HG02884 (cell line): ENCODE results near the gene PCYOX1L.

Experiments used
- ATAC-seq: cut with Tn5 transposase; IDR thresholded peaks from one replicate; pipeline ENCODE4 v1.9.1; 2021; ENCODE audit warnings: mild to moderate bottlenecking, moderate library complexity; ENCODE audit not compliant: unreplicated experiment

PCYOX1L gene

DNA sequence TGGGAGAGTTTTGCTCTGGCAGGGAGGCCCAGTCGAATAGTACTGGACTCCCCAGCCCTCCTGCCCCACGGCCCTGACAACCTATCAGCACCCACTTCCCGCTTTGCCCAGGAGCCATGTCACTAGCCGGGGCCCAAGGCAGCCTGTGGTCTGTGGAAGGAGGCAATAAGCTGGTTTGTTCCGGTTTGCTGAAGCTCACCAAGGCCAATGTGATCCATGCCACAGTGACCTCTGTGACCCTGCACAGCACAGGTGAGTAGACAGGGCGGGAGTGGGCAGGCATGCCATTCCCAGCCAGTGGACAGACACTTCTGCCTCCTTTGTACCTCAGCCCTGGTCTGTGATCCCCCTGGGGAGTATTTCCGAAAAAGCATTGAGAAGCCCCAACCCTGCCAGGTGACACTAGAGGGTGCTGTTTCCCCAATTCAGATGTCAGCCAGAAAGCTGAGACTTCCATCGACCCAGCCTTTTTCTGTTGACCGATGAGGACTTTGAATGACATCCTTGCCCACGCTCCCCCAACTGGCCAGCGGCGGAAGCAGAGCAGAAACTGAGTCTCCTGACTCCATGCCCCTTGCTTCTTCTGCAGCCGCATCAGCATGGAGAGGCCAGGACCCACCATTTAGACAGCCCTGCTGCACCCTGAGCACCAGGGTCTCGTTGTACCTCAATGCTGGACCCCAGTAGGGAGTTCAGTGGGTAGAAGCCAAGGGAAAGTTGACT is 9.6 kb downstream of the PCYOX1L start:
- peak; percentile 74 for ATAC-seq

DNA sequence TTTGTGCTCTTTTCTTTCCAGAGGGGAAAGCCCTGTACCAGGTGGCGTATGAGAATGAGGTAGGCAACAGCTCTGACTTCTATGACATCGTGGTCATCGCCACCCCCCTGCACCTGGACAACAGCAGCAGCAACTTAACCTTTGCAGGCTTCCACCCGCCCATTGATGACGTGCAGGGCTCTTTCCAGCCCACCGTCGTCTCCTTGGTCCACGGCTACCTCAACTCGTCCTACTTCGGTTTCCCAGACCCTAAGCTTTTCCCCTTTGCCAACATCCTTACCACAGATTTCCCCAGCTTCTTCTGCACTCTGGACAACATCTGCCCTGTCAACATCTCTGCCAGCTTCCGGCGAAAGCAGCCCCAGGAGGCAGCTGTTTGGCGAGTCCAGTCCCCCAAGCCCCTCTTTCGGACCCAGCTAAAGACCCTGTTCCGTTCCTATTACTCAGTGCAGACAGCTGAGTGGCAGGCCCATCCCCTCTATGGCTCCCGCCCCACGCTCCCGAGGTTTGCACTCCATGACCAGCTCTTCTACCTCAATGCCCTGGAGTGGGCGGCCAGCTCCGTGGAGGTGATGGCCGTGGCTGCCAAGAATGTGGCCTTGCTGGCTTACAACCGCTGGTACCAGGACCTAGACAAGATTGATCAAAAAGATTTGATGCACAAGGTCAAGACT is 10.3 kb downstream of the PCYOX1L start:
- no peak for ATAC-seq

DNA sequence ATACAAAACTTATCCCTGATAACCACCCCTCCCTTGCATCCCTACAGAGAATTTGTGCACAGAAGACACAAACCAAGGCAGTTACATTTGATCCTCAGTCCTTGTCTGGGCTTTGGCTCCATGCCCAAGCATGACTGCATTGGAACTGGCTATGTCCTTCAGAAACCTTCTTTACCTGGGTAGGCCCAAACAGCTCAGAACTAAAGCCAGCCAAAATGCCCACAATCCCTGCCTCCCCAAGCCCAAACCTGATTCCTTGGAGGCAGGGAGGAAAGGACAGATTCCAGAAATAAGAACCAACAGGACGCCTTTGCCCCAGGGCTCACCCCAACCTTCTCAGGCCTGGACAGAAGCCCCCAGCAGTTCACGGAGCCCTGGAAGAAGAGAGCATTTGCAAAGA is 13.0 kb downstream of the PCYOX1L start:
- ATAC-seq: no peak

DNA sequence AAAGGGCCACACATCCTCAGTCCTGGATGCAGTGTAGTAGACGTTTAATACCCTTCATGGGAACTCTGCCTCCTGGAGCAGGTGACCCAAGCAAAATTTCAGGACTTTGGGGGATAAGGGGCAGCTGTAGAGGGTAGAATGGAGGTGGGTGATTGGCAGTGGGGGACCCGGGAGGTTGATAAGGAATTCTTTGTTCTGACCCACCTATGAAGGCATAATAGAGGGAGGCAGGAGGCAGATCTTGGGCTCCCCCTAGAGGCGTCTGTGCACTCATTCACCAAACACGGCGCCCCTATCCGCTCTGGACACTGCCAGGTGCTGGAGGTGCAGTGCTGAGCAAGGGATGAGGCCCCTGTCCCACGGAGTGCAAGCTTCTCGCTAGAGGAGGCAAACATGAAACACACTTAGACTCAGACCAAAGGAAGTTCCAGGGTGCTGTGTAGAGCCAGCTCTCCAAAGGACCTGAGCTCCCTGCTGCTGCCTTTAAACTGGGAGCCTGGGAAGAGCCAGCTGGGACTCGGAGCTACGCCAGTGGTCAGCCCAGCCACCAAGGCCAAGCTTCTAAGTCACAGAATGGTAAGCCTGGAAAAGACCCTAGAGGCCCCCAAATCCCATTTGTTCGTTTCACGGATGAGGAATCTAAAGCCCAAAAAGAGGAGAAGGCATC is 13.6 kb downstream of the PCYOX1L start:
- peak; percentile 84 for ATAC-seq

DNA sequence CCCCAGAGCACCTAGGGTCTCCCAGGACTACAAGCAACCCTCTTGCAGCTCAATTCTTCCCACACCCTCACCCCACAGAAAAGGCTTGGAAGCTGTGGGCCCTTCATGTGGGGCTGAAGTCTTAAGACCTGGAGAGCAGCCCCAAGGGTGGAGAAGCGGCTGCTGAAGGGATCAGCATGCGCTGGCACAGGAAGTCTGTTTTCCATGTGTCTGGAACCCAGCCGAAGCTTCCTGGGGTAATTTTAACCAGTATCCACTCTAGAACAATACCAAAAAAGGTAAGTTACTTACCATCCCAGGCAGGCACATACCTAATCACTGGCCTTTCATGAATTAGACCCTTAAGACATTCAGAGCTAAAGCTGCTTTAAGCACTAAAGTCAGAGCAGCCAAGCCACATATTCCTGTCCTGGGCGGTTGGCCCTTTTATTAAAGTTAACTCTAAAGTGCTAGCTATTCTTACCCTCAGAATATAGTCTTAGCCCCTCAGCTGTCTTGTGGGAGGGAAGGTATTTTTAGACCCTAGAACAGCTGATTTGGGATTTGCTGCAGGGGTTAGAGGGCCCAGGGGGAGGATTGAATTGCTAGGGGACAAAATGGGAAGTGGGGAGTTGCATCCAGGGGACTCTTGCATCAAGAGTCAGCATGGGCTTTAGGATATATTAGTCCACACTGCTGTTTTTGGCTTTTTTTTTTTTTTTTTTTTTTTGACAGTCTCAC is 14.4 kb downstream of the PCYOX1L start:
- ATAC-seq: no peak

DNA sequence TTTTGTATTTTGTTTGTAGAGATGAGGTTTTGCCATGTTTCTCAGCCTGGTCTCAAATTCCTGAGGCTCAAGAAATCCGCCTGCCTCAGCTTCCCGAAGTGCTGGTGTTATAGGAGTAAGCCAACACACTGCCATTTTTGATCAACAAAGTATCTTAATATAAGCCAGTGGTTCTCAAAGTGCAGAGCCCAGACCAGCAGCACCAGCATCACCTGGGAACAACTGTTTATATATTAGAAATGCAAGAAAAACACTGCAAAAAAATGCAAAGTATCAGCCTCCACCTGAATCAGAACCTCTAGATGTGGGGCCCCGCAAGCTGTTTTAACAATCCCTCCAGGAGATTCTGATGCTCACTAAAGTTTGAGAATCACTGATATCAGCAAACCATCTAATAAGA is 15.1 kb downstream of the PCYOX1L start:
- ATAC-seq: no peak

DNA sequence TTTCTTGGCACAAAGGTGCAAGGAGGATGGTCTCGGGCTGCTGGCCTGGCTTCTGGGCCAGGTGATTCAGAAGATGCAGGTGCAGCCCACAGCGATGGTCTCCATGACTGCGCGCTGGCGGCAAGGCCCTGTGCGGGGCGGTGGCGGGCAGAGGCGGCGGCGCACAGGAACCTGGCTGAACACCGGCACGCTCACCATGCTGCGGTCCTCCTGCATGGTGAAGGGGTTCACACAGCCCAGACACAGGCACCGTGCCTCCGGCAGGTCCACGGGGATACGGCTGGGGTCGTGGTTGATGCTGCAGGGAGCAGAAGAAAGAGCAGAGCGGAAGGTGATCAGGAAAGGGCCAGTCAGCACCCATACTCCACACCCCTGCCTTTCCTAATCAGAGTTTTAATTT is 16.5 kb downstream of the PCYOX1L start:
- no peak for ATAC-seq

DNA sequence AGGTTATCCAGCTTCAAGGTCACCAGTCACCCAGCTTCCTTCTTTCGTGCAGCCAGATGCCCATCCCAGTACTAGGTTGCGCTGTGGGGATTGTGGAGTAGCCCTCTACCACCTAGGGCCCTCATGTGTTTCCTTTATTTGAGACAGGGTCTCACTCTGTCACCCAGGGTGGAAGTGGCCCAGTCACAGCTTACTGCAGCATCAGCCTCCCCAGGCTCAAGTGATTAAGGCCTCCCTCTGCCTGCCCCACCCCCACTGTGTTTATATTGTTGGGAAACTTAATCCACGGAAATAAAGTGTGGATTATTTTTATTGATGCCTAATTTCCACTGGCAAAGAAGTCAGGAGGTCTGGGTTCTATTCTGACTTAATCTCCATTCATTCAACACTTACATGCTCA is 17.0 kb downstream of the PCYOX1L start:
- ATAC-seq: no peak

DNA sequence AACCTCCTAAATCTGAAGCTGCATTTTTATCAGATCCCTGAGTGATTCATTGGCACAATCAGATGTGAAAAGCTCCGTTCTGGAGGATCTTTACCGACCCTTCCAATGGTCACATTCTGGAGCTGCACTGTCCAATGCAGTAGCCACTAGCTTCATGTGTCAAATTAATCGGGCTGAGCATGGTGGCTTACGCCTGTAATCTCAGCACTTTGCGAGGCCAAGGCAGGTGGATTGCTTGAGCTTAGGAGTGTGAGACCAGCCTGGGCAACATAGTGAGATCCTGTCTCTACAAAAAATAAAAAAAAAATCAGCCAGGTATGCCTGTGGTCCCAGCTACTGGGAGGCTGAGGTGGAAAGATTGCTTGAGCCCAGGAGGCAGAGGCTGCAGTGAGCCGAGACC is 17.6 kb downstream of the PCYOX1L start:
- ATAC-seq: no peak

DNA sequence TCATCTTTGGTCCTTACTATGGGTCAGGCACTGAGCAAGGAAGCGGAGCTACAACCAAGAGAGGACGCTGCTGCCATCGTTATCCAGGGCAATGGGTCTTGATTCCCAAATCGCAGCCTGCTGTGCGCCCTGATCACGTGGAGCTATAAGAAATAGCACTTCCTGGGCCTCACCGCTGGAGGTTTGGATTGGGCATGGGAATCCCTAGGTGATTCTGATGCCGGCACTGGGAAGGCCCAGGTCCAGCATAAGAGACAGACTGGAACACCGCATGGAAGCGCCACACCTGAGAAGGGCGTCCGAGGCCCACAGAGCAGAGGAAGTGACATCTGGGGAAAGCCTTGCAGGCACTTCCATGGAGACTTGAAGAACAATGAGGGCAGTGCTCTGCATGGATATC is 18.3 kb downstream of the PCYOX1L start:
- no peak for ATAC-seq

DNA sequence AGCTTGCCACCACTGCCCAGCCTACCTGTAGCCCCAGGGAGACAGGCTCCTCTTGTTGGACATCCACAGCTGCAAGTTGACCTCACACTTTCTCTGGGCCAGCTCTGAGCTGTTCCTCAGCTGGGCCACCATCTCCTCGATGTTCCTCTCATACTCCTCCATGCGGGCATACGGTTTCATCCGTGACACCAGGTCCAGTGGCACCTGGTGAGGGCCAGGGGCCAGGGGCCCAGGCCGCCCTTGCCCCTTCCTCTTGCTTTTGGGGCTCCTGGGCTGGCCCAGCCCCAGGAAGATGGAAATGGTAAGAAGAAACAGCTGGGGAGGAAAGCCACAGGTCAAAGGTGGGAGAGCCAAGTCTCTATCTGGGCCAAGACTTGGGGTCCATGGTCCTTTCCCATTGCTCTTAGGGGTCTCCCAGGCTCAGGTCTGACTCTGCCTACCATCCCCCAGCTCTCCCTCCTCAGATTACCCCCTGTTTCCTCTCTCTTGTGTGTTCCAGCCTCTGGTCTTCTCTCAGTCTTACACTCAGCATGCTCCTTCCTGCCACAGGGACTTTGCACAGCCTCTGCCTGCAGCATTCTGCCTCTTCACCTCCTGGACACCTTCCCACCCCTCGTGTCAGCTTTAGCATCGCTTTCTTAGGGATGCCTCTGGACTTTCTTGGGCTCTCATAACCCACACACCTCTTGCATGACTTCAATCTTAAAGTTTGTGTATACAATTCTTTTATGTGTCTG is 19.0 kb downstream of the PCYOX1L start:
- no peak for ATAC-seq

DNA sequence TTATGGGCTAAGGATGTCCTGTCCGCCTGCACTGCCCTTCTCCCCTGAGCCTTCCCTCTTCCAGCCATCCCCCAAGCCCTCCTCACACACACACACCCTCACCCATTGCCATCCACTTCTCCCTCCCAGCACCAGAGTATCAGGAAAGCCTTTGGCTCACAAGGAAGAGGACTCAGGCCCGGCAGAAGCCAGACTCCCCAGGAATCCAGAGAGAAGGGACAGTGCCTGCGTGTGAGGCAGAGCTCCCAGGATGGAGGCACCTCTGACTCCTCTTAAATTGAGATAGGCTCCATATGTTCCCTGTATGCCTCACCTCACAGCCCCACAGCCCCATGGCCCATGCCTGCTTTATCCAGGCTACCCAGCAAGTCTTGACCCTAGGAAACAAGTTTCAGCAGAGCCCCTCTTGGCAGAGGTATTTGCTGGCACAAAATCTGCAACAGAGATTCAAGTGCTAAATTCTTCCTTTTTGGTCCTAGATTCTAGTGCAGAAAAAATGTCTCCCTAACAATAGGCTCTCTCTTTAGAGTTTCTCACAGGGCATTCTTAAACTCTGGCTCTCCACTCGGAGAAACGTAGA is 20.5 kb downstream of the PCYOX1L start:
- ATAC-seq: no peak

DNA sequence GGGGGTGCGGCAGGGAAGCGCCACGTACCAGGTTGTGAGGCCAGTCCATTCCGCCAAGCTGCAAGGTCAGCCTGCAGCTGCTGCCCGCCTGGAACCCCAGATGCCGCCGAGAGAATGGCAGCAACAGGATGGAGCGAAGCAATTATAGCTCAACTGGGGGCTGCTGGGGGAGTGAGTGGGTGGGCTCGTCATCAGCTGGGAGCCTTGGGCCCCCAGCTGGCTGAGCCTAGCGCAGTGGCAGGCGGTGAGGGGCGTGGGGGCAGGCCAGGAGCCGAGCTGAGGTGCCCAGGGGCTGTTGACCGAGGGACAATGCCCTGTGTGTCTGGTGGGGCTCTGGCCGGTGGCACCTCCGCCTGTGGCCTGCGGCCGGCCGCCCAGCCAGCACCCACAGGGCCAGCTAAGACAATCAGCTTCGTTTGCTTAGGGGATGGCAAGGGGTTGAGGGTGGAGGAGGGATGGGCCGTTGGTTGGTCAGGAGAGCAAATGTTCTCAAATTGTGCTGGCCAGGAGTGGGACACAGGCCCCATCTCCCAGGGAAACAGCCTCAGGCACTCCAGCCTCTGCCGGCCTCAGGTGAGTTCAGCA is 21.4 kb downstream of the PCYOX1L start, which contains the start of gene IL17B:
IL17B (minus strand) TSS at position 116 of the 585 bp plus-strand sequence; CDS start at position 49, 67 bp downstream.
- ATAC-seq: no peak

DNA sequence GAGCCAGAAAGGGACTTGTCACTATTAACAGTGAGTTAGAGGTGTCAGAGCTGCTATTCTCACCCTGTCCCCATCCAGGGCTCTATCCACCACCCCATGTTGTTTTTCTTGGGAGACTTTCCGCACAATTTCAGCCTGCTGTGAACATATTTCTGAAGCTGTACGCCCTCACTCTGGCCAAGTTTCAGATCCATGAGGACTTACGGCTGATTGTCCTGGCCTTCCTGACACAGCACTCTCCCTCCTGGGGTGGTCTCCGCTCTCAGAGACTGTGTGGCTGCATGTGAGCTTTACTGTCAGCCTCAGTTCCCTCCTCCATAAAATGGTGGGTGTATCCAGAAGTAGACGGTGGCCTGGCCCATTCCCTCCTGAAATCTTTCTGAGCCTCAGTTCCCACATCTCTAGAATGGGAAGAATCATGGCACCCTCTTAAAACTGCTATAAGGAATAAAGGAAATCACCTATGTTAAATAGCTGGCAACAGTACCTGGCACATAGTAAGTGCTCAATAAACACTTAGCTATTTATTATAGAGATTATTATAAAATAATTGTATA is 22.1 kb downstream of the PCYOX1L start:
- ATAC-seq: no peak

DNA sequence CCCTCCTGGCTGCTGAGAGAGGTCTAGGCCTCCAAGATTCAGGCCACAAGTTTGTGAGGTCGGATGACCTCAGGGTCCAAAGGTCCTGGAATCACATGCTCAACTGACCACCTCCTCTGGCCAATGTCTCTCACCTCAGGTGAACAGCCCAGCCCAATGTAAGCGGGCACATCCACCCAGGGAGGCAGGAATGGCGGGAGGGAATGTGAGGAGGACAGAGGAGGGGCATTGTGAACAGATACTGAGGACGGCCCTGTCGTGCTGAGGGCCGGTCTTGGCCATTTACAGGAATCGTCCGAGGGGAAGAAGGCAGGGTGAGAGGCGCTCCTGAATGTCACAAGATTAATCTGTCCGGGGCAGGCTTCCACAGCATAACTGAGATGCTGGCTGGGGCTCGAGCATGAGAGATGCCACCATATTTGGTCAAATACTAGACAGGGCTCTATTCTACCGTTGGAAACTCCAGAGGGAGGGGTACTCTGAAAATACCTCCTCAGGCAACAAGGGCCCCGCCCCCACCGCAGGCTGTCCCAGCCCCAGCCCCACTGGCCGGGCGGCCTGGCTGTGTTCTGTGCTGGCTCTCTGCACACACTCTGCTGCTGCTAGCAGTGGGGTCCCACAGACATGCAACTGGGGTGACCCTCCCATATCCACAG is 22.7 kb downstream of the PCYOX1L start:
- no peak for ATAC-seq

DNA sequence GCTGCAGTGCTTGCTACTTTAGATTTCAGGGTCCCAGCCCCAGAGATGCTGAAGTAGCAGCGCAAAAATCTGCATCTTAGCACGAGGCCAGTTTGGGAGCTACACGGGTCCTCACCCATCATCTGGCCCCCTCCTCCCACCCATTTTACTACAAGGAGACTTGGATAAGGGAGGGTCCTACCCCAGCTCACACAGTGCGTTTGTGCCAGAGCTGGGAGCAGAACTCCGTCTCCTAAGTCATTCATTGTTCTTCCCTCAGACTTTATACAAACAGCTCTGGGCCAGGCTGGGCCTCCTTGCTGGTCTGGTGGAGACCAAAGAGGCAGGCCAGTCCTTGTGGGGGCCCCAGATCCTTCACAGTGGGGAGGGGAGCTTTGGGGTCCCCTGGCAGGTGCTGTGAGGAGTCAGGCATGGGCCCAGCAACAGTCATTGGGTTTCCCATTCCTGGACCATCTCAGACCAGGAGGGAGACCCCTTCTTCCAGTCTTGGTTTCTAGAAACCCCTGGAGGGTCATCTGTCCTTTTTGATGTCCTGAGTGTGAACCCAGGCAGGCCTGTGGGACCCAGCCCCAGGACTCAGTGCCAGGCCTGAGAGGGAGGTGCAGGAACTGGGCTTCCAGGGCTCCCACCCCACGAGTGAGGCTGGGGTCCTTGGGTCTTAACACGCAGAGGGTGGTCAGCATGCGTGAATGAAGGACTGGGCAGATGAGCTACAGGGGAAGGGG is 23.6 kb downstream of the PCYOX1L start:
- no peak for ATAC-seq

DNA sequence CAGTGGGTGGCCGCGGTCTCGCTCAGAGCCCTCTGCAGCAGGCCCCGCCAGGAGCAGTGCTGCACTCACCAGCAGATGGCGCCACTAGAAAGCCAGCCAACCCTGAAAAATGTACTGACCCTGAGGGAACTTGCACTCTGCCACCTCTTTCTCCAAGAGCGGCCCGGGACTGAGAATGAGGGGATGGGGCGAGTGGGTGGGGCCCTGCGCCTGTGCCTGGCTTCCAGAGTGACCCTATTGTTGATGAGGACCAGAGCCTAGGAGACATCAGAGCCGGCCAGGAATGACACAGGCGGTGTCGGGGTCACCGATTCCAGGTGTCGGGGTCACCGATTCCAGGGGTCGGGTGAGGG is 24.1 kb downstream of the PCYOX1L start:
- peak; percentile 55 for ATAC-seq

DNA sequence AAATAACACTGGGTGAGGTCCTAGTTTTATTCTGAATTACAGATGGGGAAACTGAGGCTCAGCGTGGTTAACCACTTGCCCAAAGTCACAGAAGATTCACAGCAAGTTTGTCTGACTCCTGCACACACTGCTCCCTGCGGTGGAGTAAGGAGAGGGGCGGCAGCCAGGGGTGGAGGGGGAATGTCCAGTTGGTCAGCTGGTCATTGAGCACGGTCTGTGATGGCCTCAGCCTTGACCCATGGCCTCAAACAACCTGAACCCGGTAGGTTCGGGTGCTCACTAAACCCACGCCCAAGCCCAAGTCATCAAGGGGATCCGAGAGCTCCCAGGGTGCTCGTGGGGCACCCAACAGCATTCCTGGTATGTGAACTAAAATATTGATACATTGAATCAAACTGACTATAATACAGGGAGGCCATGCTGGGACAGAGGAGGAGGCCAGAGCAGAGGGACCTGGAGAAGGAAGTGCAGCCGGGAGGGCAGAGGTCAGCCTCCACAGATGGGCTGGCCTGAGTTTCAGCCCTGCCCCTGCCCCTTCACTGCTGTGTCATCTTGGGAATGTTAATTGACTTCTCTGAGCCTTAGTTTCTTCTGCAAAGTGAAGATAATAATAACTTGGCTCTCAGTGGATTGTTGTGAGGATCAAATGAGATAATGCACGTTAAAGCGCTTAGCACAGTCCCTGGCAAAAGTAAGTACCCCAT is 24.8 kb downstream of the PCYOX1L start:
- no peak for ATAC-seq
